Lung (tissue), 12 donors: Measurements from ENCODE around the gene LCP2. TPM values are rescaled to one million over a fixed set of nuclear protein-coding genes. Genes with fewer than 3 reads are reported as not detected.

Experiments
- ATAC-seq: fragments of 200-7000 bp; cut with Tn5 transposase; one replicate; pipeline ENCODE4 v1.9.1; 2020; ENCODE audit warnings: moderate number of reproducible peaks; ENCODE audit not compliant: insufficient read depth, low FRiP score
- DNase-seq, 3 donors: peaks; one replicate each; pipeline ENCODE4 v3.0.0-alpha.2; 2013 to 2017
- H3K27ac ChIP-seq, 2 donors: one replicate each; pipeline ENCODE4 v1.5.1; 2013; ENCODE audit warnings: mild to moderate bottlenecking in 2 of 2, moderate library complexity in 2 of 2, control low read depth in 1 of 2, inconsistent platforms in 1 of 2, low read depth in 1 of 2, low read length in 1 of 2
- H3K27me3 ChIP-seq, 3 donors: one replicate each; pipeline ENCODE4 v1.5.1; 2013; ENCODE audit warnings: low read length in 2 of 3; ENCODE audit not compliant: control insufficient read depth in 3 of 3, insufficient read depth in 3 of 3
- H3K36me3 ChIP-seq, 4 donors: one replicate each; pipeline ENCODE4 v1.5.1; 2013; ENCODE audit warnings: low read length in 4 of 4, mild to moderate bottlenecking in 1 of 4, moderate library complexity in 1 of 4; ENCODE audit not compliant: control insufficient read depth in 4 of 4, insufficient read depth in 4 of 4
- H3K4me1 ChIP-seq, 5 donors: one replicate each; pipeline ENCODE4 v1.5.1; 2013; ENCODE audit warnings: low read length in 5 of 5, mild to moderate bottlenecking in 2 of 5, moderate library complexity in 1 of 5; ENCODE audit not compliant: control insufficient read depth in 5 of 5, insufficient read depth in 5 of 5
- H3K4me3 ChIP-seq: one replicate; pipeline ENCODE4 v1.5.1; 2013; ENCODE audit warnings: mild to moderate bottlenecking, control low read depth, moderate library complexity
- H3K9ac ChIP-seq, 2 donors: one replicate each; pipeline ENCODE4 v1.5.1; 2013; ENCODE audit warnings: low read length in 2 of 2, control low read depth in 1 of 2; ENCODE audit not compliant: insufficient read depth in 1 of 2
- H3K9me3 ChIP-seq, 4 donors: one replicate each; pipeline ENCODE4 v1.5.1; 2013; ENCODE audit warnings: low read length in 3 of 4, mild to moderate bottlenecking in 1 of 4, moderate library complexity in 1 of 4; ENCODE audit not compliant: control insufficient read depth in 4 of 4, insufficient read depth in 3 of 4
- WGBS, 2 donors: extraction: QIAGEN DNeasy Blood & Tissue Kit; methylation state at CpG; one replicate each; pipeline ENCODE4 v1.1.7; 2013; 5-methylcytosine and 5-hydroxymethylcytosine counted together
- polyA plus RNA-seq, 2 donors: library from polyadenylated mRNA; stranded (reverse); fragments of 200-250 nt; gene quantifications; one replicate each; pipeline ENCODE4 v1.2.1, GENCODE V29; 2013
- total RNA-seq, 2 donors: library from RNA; depleted of rRNA in 1 of 2; stranded (reverse); fragments of >200 nt in 1 of 2; gene quantifications; one replicate each; pipeline ENCODE4 v1.2.1, GENCODE V29; 2014 to 2021
- TF ChIP-seq, protein P1 (sequence below): IDR thresholded peaks from 2 replicates; pipeline ENCODE4 v1.5.1; 2012; ENCODE audit warnings: mild to moderate bottlenecking; ENCODE audit errors: control extremely low read depth, extremely low read depth
- donor health status: control.
- donor health status: control.
- donor health status: Bipolar disorder and iron deficiency.
- donor health status: healthy.
- donor health status: DM: yes; HTN: yes; CAD: no.

Gene LCP2
- total and polyA plus RNA-seq, 4 donors, result 15.6 to 127 (median 56.0) TPM

DNA sequence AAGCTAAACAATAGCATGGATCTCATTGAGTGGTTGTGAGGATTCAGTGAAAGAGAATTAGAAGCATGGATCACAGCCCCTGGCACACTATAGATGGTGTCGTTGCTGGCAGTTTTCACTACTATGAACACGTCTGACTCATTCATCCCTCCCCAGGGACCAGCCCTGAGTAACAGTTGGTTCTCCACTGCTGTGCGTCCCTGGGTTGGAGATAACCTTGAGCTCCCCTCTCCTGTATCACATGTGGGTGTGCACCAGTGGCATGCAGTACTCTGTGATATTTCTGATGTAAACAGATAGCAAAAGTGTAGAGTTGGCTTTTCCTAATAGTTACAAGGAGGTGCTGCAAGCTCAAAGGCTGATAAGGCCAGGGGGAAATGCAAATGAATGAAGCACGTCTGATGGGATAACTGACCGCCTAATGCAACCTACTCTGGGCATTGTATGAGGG is 8.8 kb upstream of the LCP2 start:
- TF ChIP-seq, protein P1, sequence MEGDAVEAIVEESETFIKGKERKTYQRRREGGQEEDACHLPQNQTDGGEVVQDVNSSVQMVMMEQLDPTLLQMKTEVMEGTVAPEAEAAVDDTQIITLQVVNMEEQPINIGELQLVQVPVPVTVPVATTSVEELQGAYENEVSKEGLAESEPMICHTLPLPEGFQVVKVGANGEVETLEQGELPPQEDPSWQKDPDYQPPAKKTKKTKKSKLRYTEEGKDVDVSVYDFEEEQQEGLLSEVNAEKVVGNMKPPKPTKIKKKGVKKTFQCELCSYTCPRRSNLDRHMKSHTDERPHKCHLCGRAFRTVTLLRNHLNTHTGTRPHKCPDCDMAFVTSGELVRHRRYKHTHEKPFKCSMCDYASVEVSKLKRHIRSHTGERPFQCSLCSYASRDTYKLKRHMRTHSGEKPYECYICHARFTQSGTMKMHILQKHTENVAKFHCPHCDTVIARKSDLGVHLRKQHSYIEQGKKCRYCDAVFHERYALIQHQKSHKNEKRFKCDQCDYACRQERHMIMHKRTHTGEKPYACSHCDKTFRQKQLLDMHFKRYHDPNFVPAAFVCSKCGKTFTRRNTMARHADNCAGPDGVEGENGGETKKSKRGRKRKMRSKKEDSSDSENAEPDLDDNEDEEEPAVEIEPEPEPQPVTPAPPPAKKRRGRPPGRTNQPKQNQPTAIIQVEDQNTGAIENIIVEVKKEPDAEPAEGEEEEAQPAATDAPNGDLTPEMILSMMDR, result no peak
- ATAC-seq, result no peak

DNA sequence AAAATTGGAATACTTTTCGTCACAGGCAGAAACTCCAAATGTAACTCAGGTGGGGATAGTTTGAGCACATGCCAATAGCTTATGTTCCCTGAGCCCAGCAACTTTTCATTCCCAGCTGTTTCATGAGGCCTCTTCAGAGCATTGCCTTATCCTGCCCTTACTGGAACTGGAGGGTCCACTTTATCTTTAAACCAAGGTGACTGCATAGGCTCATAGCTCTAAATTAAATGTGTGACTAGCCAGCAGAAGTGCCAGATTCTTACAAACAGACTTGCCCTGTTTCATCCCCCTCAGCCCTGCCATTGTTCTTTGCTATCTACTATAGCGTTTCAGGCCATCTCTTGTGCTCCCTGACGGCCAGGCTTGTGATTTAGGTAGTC is 8.1 kb upstream of the LCP2 start:
- Histone ChIP-seq H3K9ac (no peak overlapping the region), H3K27ac (peak overlapping the region in 1 of 2 donors; percentile 87), H3K36me3 (no peaks in the 10 kb centered on the region), H3K27me3 (peaks cover 0 to 2% (median 0%) of the 10 kb centered on the region in 3 donors), H3K4me1 (peaks cover 5 to 18% (median 7%) of the 10 kb centered on the region in 5 donors), H3K9me3 (no peaks in the 10 kb centered on the region), H3K4me3 (no peak overlapping the region)
- WGBS, 2 donors, result 93% methylated on average over 3 of the region's 3 CpGs
- no peak for ATAC-seq
- TF ChIP-seq, protein P1, result no peak
- no peak for DNase-seq

More for the DNA sequence above, 8.8 kb upstream of the LCP2 start:
- Histone ChIP-seq H3K9ac (no peak overlapping the region), H3K4me1 (peaks cover 5 to 19% (median 8%) of the 10 kb centered on the region in 5 donors), H3K36me3 (no peaks in the 10 kb centered on the region), H3K9me3 (no peaks in the 10 kb centered on the region), H3K27ac (peak overlapping the region in 1 of 2 donors; percentile 87), H3K27me3 (peaks cover 0 to 2% (median 0%) of the 10 kb centered on the region in 3 donors), H3K4me3 (no peak overlapping the region)
- no peak for DNase-seq
- 73 to 87% methylated on average over 5 of the region's 5 CpGs for WGBS, 2 donors

- H3K4me1 ChIP-seq, result peaks cover 4 to 16% (median 6%) of the 10 kb centered on the region in 5 donors
- ATAC-seq (no peak), DNase-seq (no peak)
- no peak overlapping the region for H3K9ac ChIP-seq
- 91 to 95% methylated on average over 13 of the region's 13 CpGs for WGBS, 2 donors
- peak overlapping the region in 1 of 2 donors; percentile 87 for H3K27ac ChIP-seq
- no peaks in the 10 kb centered on the region for H3K9me3 ChIP-seq
- peaks cover 0 to 2% (median 0%) of the 10 kb centered on the region in 3 donors for H3K27me3 ChIP-seq
- H3K4me3 ChIP-seq, result no peak overlapping the region
- TF ChIP-seq, protein P1, result no peak
- no peaks in the 10 kb centered on the region for H3K36me3 ChIP-seq
Measured at GRCh38 chr5:170305016-170305645, 7.6 kb upstream of the LCP2 start.

DNA sequence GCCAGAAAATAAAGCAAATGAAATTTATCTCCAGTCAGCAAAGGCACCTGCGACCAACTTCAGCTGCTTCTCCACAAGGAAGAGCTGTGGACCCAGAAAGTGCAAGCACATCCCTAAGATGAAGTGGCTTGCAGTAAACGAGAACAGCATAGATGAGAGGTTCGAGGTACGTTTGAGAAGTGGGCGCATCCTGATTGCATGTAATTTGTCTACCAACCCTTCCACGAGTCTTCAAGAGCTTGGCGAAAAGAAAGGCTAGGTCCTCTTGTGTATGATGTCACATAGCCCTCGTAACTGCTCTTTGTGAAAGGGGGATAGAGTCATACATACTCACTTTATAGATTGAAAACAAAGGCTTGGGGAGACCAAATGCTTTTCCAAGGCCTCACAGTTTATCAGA is 6.0 kb upstream of the LCP2 start:
- whole genome bisulfite sequencing, 2 donors, result 69 to 77% methylated on average over 8 of the region's 8 CpGs
- TF ChIP-seq, protein P1, result no peak
- Histone ChIP-seq H3K4me3 (no peak overlapping the region), H3K27ac (no peak overlapping the region), H3K27me3 (peaks cover 0 to 2% (median 0%) of the 10 kb centered on the region in 3 donors), H3K4me1 (peaks cover 0 to 16% (median 6%) of the 10 kb centered on the region in 5 donors), H3K36me3 (no peaks in the 10 kb centered on the region), H3K9ac (no peak overlapping the region), H3K9me3 (no peaks in the 10 kb centered on the region)
- no peak for DNase-seq
- ATAC-seq, result no peak
